Measurements from ENCODE around the gene ELL. TPM values are rescaled to one million over a fixed set of nuclear protein-coding genes. Genes with fewer than 3 reads are reported as not detected.
"Not testable (repeated sequence)": the region's sequence is repeated elsewhere in the genome, so short reads cannot be mapped to it uniquely, and the experiment has no call there.

ELL gene
- polyA plus RNA-seq, 4 donors = 7.8 to 12.0 (median 9.0) TPM

DNA sequence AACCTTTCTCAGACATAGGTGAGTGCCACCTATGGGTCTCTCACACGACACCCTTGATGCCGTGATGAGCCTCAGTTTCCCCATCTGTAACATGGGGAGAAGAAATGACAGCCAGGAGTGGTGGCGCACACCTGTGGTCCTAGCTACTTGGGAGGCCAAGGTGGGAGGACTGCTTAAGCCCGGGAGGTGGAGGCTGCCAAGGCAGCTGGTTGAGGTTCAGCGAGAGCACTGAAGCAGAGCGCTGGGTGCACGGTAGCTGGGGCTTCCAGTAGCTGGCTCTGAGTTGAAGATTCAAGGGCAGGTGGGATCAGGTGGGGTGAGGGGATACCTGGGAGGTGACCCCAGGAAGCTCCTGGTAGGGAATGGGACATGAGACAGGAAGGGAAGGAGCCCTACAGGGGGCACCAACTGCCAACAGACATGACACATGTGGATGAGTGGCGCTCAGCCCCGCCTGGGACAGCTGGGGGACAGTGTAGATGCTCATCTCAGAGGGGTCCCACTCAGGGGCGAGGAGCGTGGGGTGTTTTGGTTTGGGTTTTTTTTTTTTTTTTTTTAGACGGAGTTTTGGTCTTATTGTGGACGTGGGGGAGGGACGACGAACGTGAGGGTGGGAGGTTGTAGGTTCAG is 109.1 kb downstream of the ELL start:
- no peak for DNase-seq (ENCODE audit: low read depth in 4 of 4, low spot score in 3 of 4)

DNA sequence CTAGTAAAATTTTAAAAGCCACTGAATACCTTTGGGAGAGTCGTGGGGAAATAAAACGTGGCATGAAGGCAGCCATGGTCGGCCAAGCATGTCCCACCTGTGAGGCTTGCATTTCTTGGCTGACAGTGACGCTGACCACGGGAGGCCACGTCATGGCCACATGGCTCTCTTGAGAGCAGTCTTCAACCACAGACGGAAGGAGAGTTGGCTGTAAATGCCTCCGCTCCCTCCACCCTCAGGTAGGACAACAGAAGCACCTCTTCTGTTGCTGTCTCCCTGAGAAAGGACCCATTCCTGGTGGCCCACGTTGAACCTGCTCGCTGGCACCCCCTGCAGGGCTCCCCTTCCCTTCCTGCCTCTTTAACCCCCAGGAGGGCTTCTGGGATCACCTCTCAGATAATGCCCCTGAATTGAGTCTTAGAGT is 113.8 kb downstream of the ELL start:
- DNase-seq (ENCODE audit: low read depth in 4 of 4, low spot score in 3 of 4) = no peak

DNA sequence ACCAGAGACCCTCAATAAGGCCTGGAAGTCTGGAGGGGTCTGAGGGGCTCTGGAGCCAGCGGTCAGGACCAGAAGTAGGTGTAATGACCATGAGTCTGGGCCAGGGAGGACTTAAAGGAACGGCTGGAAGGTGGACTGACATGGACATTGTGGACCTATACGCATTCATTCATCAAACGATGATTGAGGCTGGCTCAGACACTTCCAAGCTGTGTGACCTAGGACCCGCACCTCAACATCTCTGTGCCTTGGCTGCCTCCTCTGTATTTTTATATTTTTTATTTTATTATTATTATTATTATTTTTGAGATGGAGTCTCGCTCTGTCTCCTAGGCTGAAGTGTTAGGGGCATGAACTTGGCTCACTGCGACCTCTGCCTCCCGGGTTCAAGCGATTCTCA is 115.1 kb downstream of the ELL start:
- DNase-seq (ENCODE audit: low read depth in 4 of 4, low spot score in 3 of 4) = no peak

DNA sequence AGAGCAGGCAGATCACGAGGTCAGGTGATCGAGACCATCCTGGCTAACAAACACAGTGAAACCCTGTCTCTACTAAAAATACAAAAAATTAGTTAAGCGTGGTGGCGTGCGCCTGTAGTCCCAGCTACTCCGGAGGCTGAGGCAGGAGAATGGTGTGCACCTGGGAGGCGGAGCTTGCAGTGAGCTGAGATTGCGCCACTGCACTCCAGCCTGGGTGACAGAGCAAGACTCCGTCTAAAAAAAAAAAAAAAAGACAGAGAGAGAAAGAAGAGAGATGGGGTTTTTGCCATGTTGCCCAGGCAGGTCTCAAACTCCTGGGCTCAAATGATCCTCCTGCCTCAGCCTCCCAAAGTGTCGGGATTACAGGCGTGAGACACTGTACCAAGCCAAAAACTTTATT is 116.1 kb downstream of the ELL start:
- not testable (repeated sequence) for DNase-seq (ENCODE audit: low read depth in 4 of 4, low spot score in 3 of 4)

DNA sequence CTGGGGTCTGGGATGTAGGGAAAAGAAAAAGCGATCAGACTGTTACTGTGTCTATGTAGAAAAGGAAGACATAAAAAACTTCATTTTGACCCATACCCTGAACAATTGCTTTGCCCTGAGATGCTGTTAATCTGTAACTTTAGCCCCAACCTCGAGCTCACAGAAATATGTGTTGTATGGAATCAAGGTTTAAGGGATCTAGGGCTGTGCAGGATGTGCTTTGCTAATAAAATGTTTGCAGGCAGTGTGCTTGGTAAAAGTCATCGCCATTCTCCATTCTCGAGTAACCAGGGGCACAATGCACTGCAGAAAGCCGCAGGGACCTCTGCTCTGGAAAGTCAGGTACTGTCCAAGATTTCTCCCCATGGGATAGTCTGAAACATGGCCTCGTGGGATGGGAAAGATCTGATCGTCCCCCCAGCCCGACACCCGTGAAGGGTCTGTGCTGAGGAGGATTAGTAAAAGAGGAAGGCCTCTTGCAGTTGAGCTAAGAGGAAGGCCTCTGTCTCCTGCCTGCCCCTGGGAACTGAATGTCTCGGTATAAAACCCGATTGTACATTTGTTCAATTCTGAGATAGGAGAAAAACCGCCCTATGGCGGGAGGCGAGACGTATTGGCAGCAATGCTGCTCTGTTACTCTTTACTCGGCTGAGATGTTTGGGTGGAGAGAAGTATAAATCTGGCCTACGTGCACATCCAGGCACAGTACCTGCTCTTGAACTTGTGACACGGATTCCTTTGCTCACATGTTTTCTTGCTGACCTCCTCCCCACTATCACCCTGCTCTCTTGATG is 119.2 kb downstream of the ELL start:
- not testable (repeated sequence) for DNase-seq (ENCODE audit: low read depth in 4 of 4, low spot score in 3 of 4)

DNA sequence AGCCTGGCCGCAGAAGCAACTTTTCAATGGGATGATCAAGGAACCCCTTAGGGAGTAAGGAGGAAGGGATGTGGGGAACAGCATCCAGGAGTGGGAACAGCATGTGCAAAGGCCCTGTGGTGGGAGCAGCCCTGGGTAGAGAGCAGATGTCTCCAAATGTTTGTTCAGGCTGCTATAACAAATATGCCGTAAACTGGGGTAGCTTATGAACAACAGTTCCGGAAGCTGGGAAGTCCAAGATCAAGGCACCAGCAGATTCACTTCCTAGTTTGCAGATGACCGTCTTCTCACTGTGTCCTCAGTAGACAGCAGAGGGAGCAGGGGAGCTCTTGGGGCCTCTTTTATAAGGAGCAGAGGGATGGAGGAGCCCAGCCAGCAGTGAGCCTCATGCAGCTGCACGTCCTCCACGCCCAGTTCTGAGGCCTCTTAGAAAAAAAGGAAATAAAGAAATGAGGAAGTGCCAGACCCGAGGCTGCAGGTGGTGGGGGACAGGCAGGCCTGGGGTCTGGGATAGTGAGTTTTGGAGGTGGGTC is 120.2 kb downstream of the ELL start:
- DNase-seq (ENCODE audit: low read depth in 4 of 4, low spot score in 3 of 4) = no peak

DNA sequence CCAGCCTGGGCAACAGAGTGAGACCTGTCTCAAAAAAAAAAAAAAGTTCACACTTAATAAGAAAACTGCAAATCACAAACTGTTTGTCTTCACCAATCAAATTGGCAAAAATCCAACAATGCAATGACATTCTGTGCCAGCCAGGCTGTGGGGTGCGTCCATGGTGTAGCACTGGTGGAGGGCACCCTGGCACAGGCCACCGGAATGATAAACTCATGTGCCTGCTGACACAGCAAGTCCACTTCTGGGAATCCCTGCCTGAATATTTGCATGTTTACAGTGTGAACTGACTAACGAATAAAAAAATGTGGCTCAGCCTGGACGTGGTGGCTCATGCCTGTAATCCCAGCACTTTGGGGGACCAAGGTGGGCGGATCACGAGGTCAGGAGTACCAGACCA is 122.9 kb downstream of the ELL start:
- DNase-seq (ENCODE audit: low read depth in 4 of 4, low spot score in 3 of 4) = no peak

DNA sequence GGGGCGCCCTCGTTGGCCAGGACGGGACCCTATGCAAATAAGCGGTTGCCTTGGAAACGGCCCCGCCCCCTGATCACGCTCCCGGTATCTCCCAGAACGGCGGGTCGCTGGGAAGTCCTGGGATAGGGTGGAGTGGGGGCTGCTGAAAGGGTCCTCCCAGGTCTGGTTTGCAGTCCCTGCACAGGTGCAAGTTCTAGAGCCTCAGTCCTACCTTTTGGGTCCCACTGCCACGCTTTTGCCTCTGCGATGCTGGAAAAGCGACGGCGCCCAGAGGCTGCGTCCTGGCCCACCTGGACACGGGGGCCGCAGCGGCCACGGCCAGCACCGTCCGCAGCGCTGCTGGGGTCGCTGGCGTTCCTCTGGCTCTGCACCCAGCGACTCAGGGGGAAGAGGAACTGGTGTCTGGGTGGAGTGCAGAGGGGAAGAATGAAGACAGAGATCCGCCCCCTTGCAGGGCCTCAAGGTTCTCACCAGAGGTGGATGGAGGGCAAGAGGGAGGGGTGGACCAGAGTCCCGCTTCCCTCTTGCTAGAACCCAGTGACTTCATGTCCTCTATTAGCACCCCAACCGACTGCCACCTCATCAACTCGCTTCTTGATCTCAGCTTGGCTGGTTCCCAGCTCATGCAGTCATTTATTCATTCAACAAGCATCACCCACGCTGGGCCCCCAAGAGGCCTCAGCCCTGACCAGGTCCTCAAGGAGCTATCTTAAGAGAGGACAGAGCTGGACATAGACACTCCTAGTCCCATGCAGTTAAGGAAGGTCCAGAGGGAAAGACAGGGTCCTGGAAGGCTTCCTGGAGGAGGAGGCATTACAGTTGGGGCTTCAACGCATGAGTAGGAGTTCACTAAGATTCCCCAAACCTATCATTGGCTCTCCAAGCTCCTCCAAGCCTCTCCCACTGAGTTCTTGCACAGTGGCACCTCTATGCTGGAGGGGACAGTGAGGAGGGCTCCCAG is 124.3 kb downstream of the ELL start, which contains the start of gene LRRC25:
LRRC25 (minus strand) TSS at position 381 of the 961 bp plus-strand sequence. CDS start 659 bp downstream, outside the sequence.
- DNase-seq (ENCODE audit: low read depth in 4 of 4, low spot score in 3 of 4) = no peak

DNA sequence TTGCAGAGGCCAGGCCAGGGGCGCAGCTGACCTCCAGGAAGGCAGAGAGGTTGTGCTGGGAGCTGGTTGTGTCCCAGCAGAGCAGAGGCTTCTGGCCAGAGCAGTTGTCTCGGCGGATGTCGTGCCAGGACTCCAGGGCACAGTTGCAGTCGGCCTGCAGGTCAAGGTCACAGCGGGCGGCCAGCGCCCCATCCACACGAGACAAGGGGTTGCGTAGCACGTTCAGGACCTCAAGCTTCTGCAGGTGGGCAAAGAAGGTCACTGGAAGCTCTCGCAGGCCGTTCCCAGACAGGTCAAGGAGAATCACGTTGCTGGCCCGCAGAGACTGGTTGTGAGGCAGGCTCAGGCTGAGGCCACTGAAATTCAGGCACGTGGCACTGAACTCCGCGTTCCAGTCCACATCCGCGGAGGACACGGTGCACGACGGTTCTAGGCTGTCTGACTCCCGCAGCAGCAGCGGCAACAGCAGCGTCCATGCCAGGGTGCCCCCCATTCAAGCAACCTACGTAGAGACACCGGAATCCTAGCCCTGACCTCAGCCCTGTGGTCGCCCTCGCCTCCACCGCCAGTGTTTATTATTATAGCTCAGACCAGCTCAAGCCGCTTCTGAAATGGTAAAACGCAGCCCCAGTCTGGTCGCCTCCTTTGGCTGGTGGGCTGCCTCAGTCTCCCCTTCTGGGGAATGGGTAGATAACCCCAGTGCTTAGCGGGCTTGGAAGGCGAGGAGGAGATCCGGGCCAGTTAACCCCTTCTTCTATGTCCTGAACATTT is 125.2 kb downstream of the ELL start:
- no peak for DNase-seq (ENCODE audit: low read depth in 4 of 4, low spot score in 3 of 4)

DNA sequence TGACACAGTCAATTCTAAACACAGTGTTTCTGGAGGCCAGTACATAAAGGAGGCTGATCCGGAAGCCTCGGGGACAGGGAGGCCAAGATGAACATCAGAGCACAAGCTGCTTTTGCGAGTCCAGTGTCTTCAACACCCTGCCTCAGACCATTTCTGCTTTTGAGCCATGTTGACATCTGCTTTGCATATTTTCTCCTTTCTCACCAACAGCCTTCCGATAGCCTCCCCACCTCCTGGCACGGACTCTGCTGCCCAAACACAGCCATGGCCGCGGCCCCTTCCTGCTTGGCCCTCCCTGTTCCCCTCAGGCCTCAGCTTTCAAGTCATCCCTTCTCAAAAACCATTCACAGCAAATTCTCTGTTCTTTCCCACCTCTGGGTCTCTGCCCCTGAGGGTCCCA is 128.0 kb downstream of the ELL start:
- no peak for DNase-seq (ENCODE audit: low read depth in 4 of 4, low spot score in 3 of 4)

DNA sequence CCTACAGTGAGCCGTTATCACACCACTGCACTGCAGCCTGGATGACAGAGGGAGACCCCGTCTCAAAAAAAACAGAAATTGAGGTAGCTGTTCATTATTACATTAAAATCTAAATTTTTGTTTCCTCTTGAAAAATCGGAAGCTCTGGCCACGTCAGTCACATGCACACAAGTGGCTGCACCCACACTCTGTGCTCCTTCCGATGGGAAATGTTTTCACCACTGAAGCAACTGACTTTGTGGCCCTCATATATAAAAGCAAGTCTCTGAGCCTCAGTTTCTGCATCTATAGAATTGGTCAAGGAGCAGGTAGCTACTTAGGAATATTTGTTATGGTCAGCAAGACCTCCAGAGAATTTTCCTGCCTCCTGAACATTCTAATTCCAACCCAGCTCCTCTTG is 128.9 kb downstream of the ELL start:
- DNase-seq (ENCODE audit: low read depth in 4 of 4, low spot score in 3 of 4) = no peak

Other genes with a start within 250 kb of the ELL start
- gene IQCN, start 247.6 kb downstream of the ELL start, polyA plus RNA-seq (ENCODE audit: insufficient read length in 4 of 4) = 10 to 100 TPM in 1 of 4 donors, 1 to 10 TPM in 3; 5.0 to 13.4 (median 6.7) TPM
- gene JUND, start 240.4 kb downstream of the ELL start, polyA plus RNA-seq (ENCODE audit: insufficient read length in 4 of 4) = 100 to 1,000 TPM in 2 of 4 donors, 10 to 100 TPM in 2; 57.4 to 363 (median 84.8) TPM
- gene LSM4, start 199.0 kb downstream of the ELL start, polyA plus RNA-seq (ENCODE audit: insufficient read length in 4 of 4) = 100 to 1,000 TPM in 1 of 4 donors, 10 to 100 TPM in 3; 58.7 to 105 (median 86.2) TPM
- gene PGPEP1, start 181.5 kb downstream of the ELL start, polyA plus RNA-seq (ENCODE audit: insufficient read length in 4 of 4) = 10 to 100 TPM; 15.5 to 26.2 (median 25.8) TPM
- 10 to 100 TPM in 2 of 4 donors, 1 to 10 TPM in 2; 1.1 to 23.7 (median 7.6) TPM for gene GDF15, start 135.9 kb downstream of the ELL start, polyA plus RNA-seq (ENCODE audit: insufficient read length in 4 of 4)
- gene LRRC25, start 124.4 kb downstream of the ELL start, polyA plus RNA-seq (ENCODE audit: insufficient read length in 4 of 4) = 1 to 10 TPM in 2 of 4 donors, under 1 TPM in 2; 0.78 to 1.6 (median 1.1) TPM
- gene SSBP4, start 102.7 kb downstream of the ELL start, polyA plus RNA-seq (ENCODE audit: insufficient read length in 4 of 4) = 100 to 1,000 TPM in 1 of 4 donors, 10 to 100 TPM in 3; 68.0 to 128 (median 79.4) TPM
- 100 to 1,000 TPM in 2 of 4 donors, 10 to 100 TPM in 2; 98.7 to 147 (median 103) TPM for gene ISYNA1, start 83.9 kb downstream of the ELL start, polyA plus RNA-seq (ENCODE audit: insufficient read length in 4 of 4)
- 100 to 1,000 TPM; 131 to 201 (median 173) TPM for gene FKBP8, start 21.5 kb upstream of the ELL start, polyA plus RNA-seq (ENCODE audit: insufficient read length in 4 of 4)
- gene KXD1, start 35.8 kb upstream of the ELL start, polyA plus RNA-seq (ENCODE audit: insufficient read length in 4 of 4) = 10 to 100 TPM; 56.2 to 70.8 (median 62.6) TPM
- 100 to 1,000 TPM; 751 to 855 (median 786) TPM for gene UBA52, start 49.8 kb upstream of the ELL start, polyA plus RNA-seq (ENCODE audit: insufficient read length in 4 of 4)
- 10 to 100 TPM; 17.4 to 50.8 (median 21.9) TPM for gene REX1BD, start 66.7 kb upstream of the ELL start, polyA plus RNA-seq (ENCODE audit: insufficient read length in 4 of 4)
- gene CRLF1, start 84.7 kb upstream of the ELL start, polyA plus RNA-seq (ENCODE audit: insufficient read length in 4 of 4) = 1 to 10 TPM; 3.0 to 7.5 (median 4.1) TPM
- gene TMEM59L, start 90.8 kb upstream of the ELL start, polyA plus RNA-seq (ENCODE audit: insufficient read length in 4 of 4) = 10 to 100 TPM in 1 of 4 donors, 1 to 10 TPM in 3; 3.1 to 22.5 (median 3.8) TPM
- gene KLHL26, start 115.0 kb upstream of the ELL start, polyA plus RNA-seq (ENCODE audit: insufficient read length in 4 of 4) = 10 to 100 TPM in 1 of 4 donors, 1 to 10 TPM in 3; 5.1 to 10.3 (median 6.4) TPM
- 10 to 100 TPM; 15.8 to 29.6 (median 17.5) TPM for gene CRTC1, start 161.6 kb upstream of the ELL start, polyA plus RNA-seq (ENCODE audit: insufficient read length in 4 of 4)

All from left renal pelvis (tissue), 4 donors.